ENCODE results near the gene SOX8. TPM values are rescaled to one million over a fixed set of nuclear protein-coding genes. Genes with fewer than 3 reads are reported as not detected.

SOX8 gene
- total and polyA plus RNA-seq, 2 experiments from 2014 or later: 5.7 to 26.2 TPM

DNA sequence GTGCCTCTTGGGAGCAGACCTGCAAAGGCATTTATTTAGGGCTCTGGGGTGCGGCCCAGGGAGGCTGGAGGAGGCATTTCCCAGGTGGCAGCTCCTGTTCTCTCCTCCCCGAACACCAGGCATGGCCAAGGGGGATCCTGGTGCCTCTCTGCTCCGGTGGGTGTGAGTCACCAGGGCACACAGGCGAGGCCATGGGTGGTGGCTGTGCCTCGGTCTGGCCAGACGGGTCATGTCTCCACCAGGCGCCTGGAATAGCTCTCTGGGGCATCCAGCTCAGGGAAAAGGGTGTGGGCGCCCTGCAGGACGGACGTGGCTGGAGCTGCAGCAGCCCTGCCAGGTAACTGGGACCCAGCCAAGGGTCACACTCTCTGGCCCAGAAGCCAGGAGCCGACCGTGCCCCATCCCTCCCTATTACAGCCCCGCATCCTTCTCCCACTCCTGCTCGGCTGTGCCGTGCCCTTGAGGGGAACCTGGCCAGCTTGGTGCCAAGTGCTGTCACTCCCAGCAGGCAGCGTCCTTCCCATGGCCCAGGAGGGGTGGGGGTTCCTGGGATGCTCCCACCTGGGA lies 25.8 kb downstream of the SOX8 start:
- no peaks in the 10 kb centered on the region for H3K9me3 Mint-ChIP-seq
- no peak overlapping the region for H3K27ac Mint-ChIP-seq
- H3K4me1 Mint-ChIP-seq: no peaks in the 10 kb centered on the region
- Histone ChIP-seq H3K9me2 (ENCODE audit: insufficient read depth) (no peaks in the 10 kb centered on the region), H3F3A (replicated peaks; ENCODE audit: low read depth) (no peaks in the 10 kb centered on the region), H3K4me3 (no peak overlapping the region), H4K20me1 (replicated peaks; ENCODE audit: insufficient read depth) (no peaks in the 10 kb centered on the region), H3K27ac (ENCODE audit: low read depth) (no peak overlapping the region), H3K27me3 (ENCODE audit: insufficient read depth) (no peaks in the 10 kb centered on the region), H3K4me1 (ENCODE audit: insufficient read depth) (no peaks in the 10 kb centered on the region), H2AFZ (no peak overlapping the region), H3K79me2 (replicated peaks; ENCODE audit: insufficient read depth) (no peaks in the 10 kb centered on the region), H3K4me2 (no peak overlapping the region), H3K36me3 (ENCODE audit: insufficient read depth) (no peaks in the 10 kb centered on the region)
- ATAC-seq: no peak
- no peaks in the 10 kb centered on the region for H3K36me3 Mint-ChIP-seq (ENCODE audit: low read depth)
- TF ChIP-seq, protein P1, sequence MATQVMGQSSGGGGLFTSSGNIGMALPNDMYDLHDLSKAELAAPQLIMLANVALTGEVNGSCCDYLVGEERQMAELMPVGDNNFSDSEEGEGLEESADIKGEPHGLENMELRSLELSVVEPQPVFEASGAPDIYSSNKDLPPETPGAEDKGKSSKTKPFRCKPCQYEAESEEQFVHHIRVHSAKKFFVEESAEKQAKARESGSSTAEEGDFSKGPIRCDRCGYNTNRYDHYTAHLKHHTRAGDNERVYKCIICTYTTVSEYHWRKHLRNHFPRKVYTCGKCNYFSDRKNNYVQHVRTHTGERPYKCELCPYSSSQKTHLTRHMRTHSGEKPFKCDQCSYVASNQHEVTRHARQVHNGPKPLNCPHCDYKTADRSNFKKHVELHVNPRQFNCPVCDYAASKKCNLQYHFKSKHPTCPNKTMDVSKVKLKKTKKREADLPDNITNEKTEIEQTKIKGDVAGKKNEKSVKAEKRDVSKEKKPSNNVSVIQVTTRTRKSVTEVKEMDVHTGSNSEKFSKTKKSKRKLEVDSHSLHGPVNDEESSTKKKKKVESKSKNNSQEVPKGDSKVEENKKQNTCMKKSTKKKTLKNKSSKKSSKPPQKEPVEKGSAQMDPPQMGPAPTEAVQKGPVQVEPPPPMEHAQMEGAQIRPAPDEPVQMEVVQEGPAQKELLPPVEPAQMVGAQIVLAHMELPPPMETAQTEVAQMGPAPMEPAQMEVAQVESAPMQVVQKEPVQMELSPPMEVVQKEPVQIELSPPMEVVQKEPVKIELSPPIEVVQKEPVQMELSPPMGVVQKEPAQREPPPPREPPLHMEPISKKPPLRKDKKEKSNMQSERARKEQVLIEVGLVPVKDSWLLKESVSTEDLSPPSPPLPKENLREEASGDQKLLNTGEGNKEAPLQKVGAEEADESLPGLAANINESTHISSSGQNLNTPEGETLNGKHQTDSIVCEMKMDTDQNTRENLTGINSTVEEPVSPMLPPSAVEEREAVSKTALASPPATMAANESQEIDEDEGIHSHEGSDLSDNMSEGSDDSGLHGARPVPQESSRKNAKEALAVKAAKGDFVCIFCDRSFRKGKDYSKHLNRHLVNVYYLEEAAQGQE (IDR thresholded peaks at IDR 0.05; ENCODE audit: unreplicated experiment): no peak
- TF ChIP-seq POLR2AphosphoS5 (IDR thresholded peaks at IDR 0.05; ENCODE audit: low read depth) (no peak), STAT1 (IDR thresholded peaks at IDR 0.05; ENCODE audit: unreplicated experiment) (no peak), JUNB (IDR thresholded peaks at IDR 0.05; ENCODE audit: unreplicated experiment) (no peak), NANOG (IDR thresholded peaks at IDR 0.05; ENCODE audit: borderline replicate concordance) (no peak), ZNF114 (CRISPR knock-in tag; IDR thresholded peaks at IDR 0.05) (no peak), EZH2 (IDR thresholded peaks at IDR 0.05; ENCODE audit: low read depth, unreplicated experiment) (no peak), EZH2phosphoT487 (IDR thresholded peaks at IDR 0.05; ENCODE audit: unreplicated experiment) (no peak), ZNF331 (CRISPR knock-in tag; IDR thresholded peaks at IDR 0.05; ENCODE audit: low read depth) (no peak)
- no peak overlapping the region for H3K4me3 Mint-ChIP-seq
- no peak for DNase-seq (ENCODE audit: low spot score)
- peaks cover 7% of the 10 kb centered on the region for H3K27me3 Mint-ChIP-seq (ENCODE audit: insufficient read depth, low read depth, poor library complexity)

DNA sequence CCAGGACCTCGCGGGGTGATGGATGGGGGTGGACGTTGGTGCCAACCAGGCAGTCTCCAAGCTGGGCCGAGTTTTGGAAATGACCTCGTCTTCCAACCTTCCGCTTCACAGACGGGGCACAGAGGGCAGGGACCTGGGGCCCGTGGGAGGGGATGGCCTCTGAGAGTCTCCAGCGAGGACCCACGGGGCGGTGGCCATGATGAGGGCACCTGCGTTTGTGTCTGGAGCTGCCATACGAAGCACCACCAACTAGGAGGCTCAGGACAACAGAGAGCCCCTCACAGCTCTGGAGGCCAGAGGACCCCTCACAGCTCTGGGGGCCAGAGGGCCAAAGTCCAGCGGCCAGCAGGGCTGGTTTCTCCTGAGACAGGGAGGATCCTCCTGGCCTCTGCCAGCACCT lies 26.5 kb downstream of the SOX8 start:
- H3K9me2 ChIP-seq (ENCODE audit: insufficient read depth): no peaks in the 10 kb centered on the region
- Mint-ChIP-seq H3K9me3 (no peaks in the 10 kb centered on the region), H3K4me3 (no peak overlapping the region), H3K27me3 (ENCODE audit: insufficient read depth, low read depth, poor library complexity) (peaks cover 7% of the 10 kb centered on the region), H3K4me1 (no peaks in the 10 kb centered on the region), H3K27ac (no peak overlapping the region), H3K36me3 (ENCODE audit: low read depth) (no peaks in the 10 kb centered on the region)
- DNase-seq (ENCODE audit: low spot score) (no peak), ATAC-seq (no peak)
- H3F3A ChIP-seq (replicated peaks; ENCODE audit: low read depth): no peaks in the 10 kb centered on the region
- H2AFZ ChIP-seq: no peak overlapping the region
- no peaks in the 10 kb centered on the region for H3K4me1 ChIP-seq (ENCODE audit: insufficient read depth)
- no peaks in the 10 kb centered on the region for H4K20me1 ChIP-seq (replicated peaks; ENCODE audit: insufficient read depth)
- no peaks in the 10 kb centered on the region for H3K36me3 ChIP-seq (ENCODE audit: insufficient read depth)
- H3K79me2 ChIP-seq (replicated peaks; ENCODE audit: insufficient read depth): no peaks in the 10 kb centered on the region
- no peaks in the 10 kb centered on the region for H3K27me3 ChIP-seq (ENCODE audit: insufficient read depth)
- H3K4me3 ChIP-seq: no peak overlapping the region
- TF ChIP-seq, protein P2, sequence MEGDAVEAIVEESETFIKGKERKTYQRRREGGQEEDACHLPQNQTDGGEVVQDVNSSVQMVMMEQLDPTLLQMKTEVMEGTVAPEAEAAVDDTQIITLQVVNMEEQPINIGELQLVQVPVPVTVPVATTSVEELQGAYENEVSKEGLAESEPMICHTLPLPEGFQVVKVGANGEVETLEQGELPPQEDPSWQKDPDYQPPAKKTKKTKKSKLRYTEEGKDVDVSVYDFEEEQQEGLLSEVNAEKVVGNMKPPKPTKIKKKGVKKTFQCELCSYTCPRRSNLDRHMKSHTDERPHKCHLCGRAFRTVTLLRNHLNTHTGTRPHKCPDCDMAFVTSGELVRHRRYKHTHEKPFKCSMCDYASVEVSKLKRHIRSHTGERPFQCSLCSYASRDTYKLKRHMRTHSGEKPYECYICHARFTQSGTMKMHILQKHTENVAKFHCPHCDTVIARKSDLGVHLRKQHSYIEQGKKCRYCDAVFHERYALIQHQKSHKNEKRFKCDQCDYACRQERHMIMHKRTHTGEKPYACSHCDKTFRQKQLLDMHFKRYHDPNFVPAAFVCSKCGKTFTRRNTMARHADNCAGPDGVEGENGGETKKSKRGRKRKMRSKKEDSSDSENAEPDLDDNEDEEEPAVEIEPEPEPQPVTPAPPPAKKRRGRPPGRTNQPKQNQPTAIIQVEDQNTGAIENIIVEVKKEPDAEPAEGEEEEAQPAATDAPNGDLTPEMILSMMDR (conservative IDR thresholded peaks at IDR 0.05; ENCODE audit: low read depth in 2 of 2): no peak
- TF ChIP-seq STAT1 (IDR thresholded peaks at IDR 0.05; ENCODE audit: unreplicated experiment) (no peak), ZNF114 (CRISPR knock-in tag; IDR thresholded peaks at IDR 0.05) (no peak)
- TF ChIP-seq, protein P3, sequence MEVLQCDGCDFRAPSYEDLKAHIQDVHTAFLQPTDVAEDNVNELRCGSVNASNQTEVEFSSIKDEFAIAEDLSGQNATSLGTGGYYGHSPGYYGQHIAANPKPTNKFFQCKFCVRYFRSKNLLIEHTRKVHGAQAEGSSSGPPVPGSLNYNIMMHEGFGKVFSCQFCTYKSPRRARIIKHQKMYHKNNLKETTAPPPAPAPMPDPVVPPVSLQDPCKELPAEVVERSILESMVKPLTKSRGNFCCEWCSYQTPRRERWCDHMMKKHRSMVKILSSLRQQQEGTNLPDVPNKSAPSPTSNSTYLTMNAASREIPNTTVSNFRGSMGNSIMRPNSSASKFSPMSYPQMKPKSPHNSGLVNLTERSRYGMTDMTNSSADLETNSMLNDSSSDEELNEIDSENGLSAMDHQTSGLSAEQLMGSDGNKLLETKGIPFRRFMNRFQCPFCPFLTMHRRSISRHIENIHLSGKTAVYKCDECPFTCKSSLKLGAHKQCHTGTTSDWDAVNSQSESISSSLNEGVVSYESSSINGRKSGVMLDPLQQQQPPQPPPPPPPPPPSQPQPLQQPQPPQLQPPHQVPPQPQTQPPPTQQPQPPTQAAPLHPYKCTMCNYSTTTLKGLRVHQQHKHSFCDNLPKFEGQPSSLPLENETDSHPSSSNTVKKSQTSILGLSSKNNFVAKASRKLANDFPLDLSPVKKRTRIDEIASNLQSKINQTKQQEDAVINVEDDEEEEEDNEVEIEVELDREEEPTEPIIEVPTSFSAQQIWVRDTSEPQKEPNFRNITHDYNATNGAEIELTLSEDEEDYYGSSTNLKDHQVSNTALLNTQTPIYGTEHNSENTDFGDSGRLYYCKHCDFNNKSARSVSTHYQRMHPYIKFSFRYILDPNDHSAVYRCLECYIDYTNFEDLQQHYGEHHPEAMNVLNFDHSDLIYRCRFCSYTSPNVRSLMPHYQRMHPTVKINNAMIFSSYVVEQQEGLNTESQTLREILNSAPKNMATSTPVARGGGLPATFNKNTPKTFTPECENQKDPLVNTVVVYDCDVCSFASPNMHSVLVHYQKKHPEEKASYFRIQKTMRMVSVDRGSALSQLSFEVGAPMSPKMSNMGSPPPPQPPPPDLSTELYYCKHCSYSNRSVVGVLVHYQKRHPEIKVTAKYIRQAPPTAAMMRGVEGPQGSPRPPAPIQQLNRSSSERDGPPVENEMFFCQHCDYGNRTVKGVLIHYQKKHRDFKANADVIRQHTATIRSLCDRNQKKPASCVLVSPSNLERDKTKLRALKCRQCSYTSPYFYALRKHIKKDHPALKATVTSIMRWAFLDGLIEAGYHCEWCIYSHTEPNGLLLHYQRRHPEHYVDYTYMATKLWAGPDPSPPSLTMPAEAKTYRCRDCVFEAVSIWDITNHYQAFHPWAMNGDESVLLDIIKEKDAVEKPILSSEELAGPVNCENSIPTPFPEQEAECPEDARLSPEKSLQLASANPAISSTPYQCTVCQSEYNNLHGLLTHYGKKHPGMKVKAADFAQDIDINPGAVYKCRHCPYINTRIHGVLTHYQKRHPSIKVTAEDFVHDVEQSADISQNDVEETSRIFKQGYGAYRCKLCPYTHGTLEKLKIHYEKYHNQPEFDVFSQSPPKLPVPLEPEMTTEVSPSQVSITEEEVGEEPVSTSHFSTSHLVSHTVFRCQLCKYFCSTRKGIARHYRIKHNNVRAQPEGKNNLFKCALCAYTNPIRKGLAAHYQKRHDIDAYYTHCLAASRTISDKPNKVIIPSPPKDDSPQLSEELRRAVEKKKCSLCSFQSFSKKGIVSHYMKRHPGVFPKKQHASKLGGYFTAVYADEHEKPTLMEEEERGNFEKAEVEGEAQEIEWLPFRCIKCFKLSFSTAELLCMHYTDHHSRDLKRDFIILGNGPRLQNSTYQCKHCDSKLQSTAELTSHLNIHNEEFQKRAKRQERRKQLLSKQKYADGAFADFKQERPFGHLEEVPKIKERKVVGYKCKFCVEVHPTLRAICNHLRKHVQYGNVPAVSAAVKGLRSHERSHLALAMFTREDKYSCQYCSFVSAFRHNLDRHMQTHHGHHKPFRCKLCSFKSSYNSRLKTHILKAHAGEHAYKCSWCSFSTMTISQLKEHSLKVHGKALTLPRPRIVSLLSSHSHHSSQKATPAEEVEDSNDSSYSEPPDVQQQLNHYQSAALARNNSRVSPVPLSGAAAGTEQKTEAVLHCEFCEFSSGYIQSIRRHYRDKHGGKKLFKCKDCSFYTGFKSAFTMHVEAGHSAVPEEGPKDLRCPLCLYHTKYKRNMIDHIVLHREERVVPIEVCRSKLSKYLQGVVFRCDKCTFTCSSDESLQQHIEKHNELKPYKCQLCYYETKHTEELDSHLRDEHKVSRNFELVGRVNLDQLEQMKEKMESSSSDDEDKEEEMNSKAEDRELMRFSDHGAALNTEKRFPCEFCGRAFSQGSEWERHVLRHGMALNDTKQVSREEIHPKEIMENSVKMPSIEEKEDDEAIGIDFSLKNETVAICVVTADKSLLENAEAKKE (CRISPR knock-in tag; IDR thresholded peaks at IDR 0.05): no peak
- H3K27ac ChIP-seq (ENCODE audit: low read depth): no peak overlapping the region
- H3K4me2 ChIP-seq: no peak overlapping the region
